22Rv1 (cell line): ENCODE measurements around the gene ULK2.

ENCODE experiments used
- H3K27ac ChIP-seq: fragments of 450-650 bp; 2 replicates; pipeline ENCODE4 v1.5.1; 2017
- ZFX ChIP-seq: fragments of 450-650 bp; IDR thresholded peaks from 2 replicates; pipeline ENCODE4 v1.6.1; 2017; ENCODE audit warnings: antibody characterized with exemption, borderline replicate concordance
- TF ChIP-seq, protein P1 (sequence below): fragments of 450-650 bp; IDR thresholded peaks from 2 replicates; pipeline ENCODE4 v1.5.1; 2017; ENCODE audit warnings: mild to moderate bottlenecking

ULK2 gene

DNA sequence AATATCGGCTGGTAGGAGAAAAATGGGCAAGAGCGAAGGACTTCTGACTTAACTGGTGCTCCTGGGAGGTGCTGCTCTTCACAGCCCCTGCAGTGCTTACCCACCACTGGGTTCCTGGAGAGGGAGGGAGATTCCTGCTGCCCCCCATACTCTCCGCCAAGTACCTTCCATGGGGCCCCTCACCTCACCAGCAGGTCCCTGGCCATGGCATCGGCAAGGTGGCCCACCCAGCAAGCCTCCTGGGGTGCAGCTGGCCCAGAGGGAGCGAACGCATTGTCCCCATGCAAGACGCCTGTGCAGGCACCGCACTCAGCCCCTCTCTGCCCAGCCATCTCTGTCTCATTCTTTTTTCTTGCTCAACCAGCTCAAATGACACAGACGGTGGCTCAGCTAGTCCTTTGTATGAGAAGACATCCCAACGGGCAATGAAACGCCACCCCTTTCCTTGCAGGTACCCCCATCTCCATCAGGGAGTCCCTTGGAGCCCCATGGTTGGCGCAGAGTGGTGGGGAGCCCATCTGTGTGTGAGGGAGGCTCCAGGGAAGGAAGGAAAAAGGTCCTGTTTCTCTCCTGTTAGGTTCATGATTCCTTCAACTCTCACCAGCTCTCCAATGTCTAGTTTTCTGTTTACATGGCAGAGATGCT, 110.1 kb downstream of the ULK2 start:
- no peak for TF ChIP-seq ZFX
- TF ChIP-seq, protein P1, sequence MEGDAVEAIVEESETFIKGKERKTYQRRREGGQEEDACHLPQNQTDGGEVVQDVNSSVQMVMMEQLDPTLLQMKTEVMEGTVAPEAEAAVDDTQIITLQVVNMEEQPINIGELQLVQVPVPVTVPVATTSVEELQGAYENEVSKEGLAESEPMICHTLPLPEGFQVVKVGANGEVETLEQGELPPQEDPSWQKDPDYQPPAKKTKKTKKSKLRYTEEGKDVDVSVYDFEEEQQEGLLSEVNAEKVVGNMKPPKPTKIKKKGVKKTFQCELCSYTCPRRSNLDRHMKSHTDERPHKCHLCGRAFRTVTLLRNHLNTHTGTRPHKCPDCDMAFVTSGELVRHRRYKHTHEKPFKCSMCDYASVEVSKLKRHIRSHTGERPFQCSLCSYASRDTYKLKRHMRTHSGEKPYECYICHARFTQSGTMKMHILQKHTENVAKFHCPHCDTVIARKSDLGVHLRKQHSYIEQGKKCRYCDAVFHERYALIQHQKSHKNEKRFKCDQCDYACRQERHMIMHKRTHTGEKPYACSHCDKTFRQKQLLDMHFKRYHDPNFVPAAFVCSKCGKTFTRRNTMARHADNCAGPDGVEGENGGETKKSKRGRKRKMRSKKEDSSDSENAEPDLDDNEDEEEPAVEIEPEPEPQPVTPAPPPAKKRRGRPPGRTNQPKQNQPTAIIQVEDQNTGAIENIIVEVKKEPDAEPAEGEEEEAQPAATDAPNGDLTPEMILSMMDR: no peak
- H3K27ac ChIP-seq: no peak overlapping the region

DNA sequence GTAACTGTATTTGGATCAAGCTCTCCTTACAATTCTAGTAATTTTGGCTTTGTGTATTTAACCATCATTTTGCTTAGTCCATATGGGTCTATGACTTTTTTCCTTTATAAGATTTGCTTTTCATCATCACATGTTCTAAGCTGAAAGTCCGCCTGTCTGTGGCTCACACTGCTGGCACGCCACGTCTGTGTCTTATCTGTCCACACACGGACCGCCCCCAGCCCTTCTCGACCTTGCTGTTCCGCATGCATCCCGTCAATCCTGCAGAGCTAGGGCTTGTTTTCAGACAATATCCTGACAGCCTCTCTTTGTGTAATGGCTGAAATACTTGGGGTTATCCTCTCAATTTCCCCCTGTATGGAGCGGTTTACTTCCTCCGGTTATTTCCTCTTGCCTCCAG, 111.2 kb downstream of the ULK2 start:
- no peak overlapping the region for H3K27ac ChIP-seq
- no peak for TF ChIP-seq ZFX
- TF ChIP-seq, protein P1: no peak

DNA sequence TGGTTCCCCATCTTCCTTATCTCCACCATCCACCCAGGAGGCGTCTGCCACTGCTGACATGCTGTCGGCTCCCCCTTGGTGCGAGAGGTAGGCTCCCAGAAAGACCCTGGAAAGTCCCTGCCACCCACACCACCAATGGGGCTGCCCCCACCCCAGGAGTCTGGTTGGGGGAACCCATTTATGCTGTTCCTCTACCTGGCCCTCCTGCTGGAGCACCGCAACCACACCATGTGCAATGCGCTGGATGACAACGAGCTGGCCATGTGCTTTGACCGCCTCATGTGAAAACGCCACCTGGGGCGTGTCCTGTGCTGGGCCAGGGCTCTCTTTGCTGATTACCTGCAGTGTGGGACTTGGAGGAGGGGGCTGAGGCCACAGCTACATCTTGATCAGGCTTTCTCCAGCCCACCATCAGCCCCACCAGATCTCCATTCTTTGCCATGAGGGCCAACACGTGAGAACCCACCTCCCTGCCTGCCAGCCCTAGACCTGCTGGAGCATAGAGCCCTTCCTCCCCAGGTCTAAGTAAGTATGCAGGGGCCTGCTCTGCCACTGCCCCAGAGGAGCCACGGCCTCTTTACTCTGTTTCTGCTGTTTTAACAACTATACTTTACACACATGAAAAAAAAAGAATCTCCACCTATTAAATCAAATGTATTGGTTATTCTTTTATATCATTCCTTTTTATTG, 111.8 kb downstream of the ULK2 start:
- TF ChIP-seq, protein P1: no peak
- no peak for TF ChIP-seq ZFX
- H3K27ac ChIP-seq: no peak overlapping the region

DNA sequence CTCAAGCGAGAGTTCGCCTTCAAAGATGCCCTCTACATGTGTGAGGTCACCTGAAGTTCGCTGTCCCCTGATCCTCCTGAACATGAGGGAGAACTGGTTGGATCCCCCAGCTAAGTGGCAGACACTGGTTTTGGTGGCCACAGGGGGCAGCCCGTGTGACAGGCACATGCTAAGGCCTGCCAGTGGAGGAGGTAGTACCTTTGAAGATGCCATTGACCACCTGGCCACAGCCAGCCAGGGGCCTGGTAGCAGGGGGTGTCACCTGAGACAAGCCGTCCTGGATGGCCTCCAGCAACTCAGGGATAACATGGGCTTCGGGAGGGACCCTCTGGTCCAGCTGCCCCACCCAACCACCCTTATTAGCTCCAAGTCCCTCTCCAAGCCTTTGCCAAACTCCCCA, 112.3 kb downstream of the ULK2 start:
- no peak for TF ChIP-seq ZFX
- TF ChIP-seq, protein P1: no peak
- H3K27ac ChIP-seq: no peak overlapping the region

DNA sequence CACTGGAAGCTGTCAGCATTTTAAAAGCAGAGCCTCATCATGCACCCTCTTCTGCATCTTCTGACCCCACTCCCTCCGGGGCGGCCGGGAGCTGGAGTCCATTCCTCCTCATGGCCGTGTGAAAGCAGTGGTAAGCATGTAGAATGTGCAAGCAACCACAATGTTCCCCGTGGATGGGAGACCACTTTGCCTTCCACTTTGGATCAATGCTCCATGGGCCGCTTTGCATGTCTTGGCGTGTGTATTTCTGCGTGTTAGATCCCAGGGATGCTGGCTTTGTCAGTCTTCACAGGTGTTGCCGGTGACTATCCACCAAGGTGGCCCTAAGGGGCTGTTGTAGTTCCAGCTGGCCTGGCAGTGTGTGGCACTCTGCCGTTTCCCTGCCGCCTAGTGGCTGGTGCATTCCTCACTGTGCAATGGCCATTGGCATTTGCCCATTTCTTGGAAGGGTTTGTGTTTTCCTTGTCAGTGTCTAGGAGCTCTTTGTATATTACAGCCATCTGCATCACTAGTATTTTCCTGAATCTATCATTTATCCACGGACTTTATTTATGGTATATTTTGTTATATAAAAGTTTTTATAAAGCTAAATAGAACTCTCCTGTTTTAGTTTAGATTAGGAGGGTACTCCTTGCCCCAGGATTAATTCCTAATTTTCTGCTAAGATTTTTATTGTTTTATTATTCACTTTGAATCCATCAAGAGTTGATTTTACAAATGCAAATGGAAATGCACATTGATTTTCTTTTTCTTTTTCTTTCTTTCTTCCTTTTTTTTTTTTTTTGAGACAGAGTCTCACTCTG, 113.9 kb downstream of the ULK2 start:
- H3K27ac ChIP-seq: peak overlapping the region; percentile 34
- TF ChIP-seq, protein P1: peak; percentile 89
- no peak for TF ChIP-seq ZFX

DNA sequence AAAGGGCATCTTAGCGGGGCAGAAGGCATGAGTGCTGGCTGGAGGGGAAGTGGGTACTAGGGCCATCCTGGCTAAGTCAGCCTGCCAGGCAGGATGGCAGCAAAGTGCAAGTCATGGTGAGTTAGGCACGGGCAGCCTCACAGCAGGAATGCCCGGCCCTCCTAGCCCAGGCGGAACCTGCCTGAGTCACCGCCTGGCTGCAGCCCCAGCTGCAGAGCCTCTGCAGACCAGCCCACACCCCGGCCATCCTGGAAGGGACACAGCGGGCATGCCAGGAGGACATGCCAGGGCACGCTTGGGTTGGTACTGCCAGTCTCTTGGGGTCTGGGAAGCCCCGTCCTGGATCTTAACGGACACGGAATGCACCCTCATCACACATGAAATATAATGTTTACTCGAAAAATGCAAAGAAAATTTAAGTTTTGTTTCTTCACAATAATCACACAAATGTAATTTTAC, 114.7 kb downstream of the ULK2 start:
- TF ChIP-seq, protein P1: no peak
- TF ChIP-seq ZFX: no peak
- peak overlapping the region; percentile 34 for H3K27ac ChIP-seq
